GM12878 (cell line): Measurements from ENCODE around the gene DTX3.
A peak's percentile ranks its signal among the peaks of the same experiment; 100 is the strongest.

Experiments
- ATF2 ChIP-seq: IDR thresholded peaks from 2 replicates; pipeline ENCODE4 v1.6.1; 2012; ENCODE audit warnings: low read length, inconsistent platforms
- BMI1 ChIP-seq: fragments of 450-650 bp; IDR thresholded peaks from 2 replicates; pipeline ENCODE4 v1.6.1; 2016; ENCODE audit warnings: mild to moderate bottlenecking, moderate library complexity, borderline replicate concordance
- CTCF ChIP-seq, 3 experiments: IDR thresholded peaks in 2 of 3; conservative IDR thresholded peaks in 1 of 3; 2 replicates each; pipeline ENCODE4 v1.5.1; 2011; ENCODE audit warnings: low read depth in 3 of 3, low read length in 3 of 3, mild to moderate bottlenecking in 3 of 3, control low read depth in 2 of 3, moderate library complexity in 2 of 3, inconsistent platforms in 1 of 3, mixed read lengths in 1 of 3; ENCODE audit not compliant: control insufficient read depth in 2 of 3, insufficient read depth in 1 of 3; ENCODE audit errors: extremely low read depth in 1 of 3
- PBX3 ChIP-seq: IDR thresholded peaks from 2 replicates; pipeline ENCODE4 v1.6.1; 2011; ENCODE audit warnings: mild to moderate bottlenecking, low read depth, low read length, moderate library complexity; ENCODE audit not compliant: insufficient replicate concordance
- POLR2A ChIP-seq: IDR thresholded peaks from 2 replicates; pipeline ENCODE4 v1.6.1; 2011; ENCODE audit warnings: low read depth, mild to moderate bottlenecking, low read length
- RFX5 ChIP-seq: IDR thresholded peaks from 2 replicates; pipeline ENCODE4 v1.6.1; 2011; ENCODE audit warnings: low read depth, low read length, improper control_type of control experiment
- TAF1 ChIP-seq: IDR thresholded peaks from 2 replicates; pipeline ENCODE4 v1.6.1; 2011; ENCODE audit warnings: mild to moderate bottlenecking, low read depth, low read length, borderline replicate concordance
- TCF12 ChIP-seq: IDR thresholded peaks from 2 replicates; pipeline ENCODE4 v1.6.1; 2011; ENCODE audit warnings: low read depth, mild to moderate bottlenecking, low read length

- TF ChIP-seq BMI1 (no peak), CTCF (IDR thresholded peaks at IDR 0.05 in 2 of 3, conservative IDR thresholded peaks at IDR 0.05 in 1 of 3; ENCODE audit: control insufficient read depth in 2 of 3, extremely low read depth in 1 of 3, insufficient read depth in 1 of 3, low read depth in 3 of 3, low read length in 3 of 3) (peak; percentile 77 to 93 (median 86)), ATF2 (no peak), RFX5 (no peak), POLR2A (no peak), PBX3 (no peak), TCF12 (no peak), TAF1 (no peak)
Observed at GRCh38 chr12:57632958-57633840, 28.6 kb downstream of the DTX3 start, which contains the start of gene B4GALNT1.
